Progenitor cell of endocrine pancreas (in vitro differentiated cells): Measurements from ENCODE around the gene ANKRD23. TPM values are rescaled to one million over a fixed set of nuclear protein-coding genes. Genes with fewer than 3 reads are reported as not detected.

Experiments used
- DNase-seq: peaks from one replicate; pipeline ENCODE4 v3.0.0; 2021; ENCODE audit warnings: low spot score; ENCODE audit not compliant: unreplicated experiment
- H3K27ac Mint-ChIP-seq: 2 replicates; pipeline ENCODE4 v1.8.0; 2021; ENCODE audit warnings: mild to moderate bottlenecking, moderate library complexity, mixed read lengths
- H3K27me3 Mint-ChIP-seq: 2 replicates; pipeline ENCODE4 v1.8.0; 2021; ENCODE audit warnings: mixed read lengths
- H3K36me3 Mint-ChIP-seq: 2 replicates; pipeline ENCODE4 v1.8.0; 2022; ENCODE audit warnings: mixed read lengths; ENCODE audit not compliant: insufficient read depth
- H3K4me1 Mint-ChIP-seq: 2 replicates; pipeline ENCODE4 v1.8.0; 2021; ENCODE audit warnings: low read depth, mixed read lengths
- H3K4me3 Mint-ChIP-seq: 2 replicates; pipeline ENCODE4 v1.8.0; 2021; ENCODE audit warnings: low read depth, mild to moderate bottlenecking, moderate library complexity, mixed read lengths
- H3K9me3 Mint-ChIP-seq: 2 replicates; pipeline ENCODE4 v1.8.0; 2021; ENCODE audit warnings: low read depth, mixed read lengths
- total RNA-seq: library from RNA; stranded (reverse); gene quantifications from 2 replicates; pipeline ENCODE4 v1.2.1, GENCODE V29; 2021
- TF ChIP-seq, protein P1 (sequence below): fragments of 200-600 bp; sonication (generic); IDR thresholded peaks from one replicate; pipeline ENCODE4 v1.5.0; 2021; ENCODE audit warnings: antibody characterized with exemption, mild to moderate bottlenecking; ENCODE audit not compliant: unreplicated experiment

Gene ANKRD23
- total RNA-seq, 1 donor from 2014 or later = 8.3 TPM

DNA sequence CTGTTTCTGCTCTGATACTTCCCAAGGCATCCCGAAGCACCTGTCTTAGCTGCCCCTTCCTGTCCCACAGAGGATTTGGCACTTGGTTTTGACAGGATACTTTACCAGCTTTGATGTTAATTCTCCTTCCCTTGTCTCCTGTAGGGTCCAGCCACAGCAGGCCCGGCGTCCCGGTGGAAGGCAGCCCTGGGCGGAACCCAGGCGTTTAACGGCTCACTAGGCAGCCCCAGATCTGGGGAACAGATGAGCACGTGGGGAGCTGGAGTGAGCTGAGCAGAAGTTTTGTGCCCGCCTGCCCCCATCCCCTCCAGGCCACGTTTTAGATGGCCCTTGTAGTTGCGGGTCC, 11.4 kb downstream of the ANKRD23 start:
- peaks cover 25% of the 10 kb centered on the region for H3K36me3 Mint-ChIP-seq
- peak overlapping the region; percentile 99 for H3K27ac Mint-ChIP-seq
- TF ChIP-seq, protein P1, sequence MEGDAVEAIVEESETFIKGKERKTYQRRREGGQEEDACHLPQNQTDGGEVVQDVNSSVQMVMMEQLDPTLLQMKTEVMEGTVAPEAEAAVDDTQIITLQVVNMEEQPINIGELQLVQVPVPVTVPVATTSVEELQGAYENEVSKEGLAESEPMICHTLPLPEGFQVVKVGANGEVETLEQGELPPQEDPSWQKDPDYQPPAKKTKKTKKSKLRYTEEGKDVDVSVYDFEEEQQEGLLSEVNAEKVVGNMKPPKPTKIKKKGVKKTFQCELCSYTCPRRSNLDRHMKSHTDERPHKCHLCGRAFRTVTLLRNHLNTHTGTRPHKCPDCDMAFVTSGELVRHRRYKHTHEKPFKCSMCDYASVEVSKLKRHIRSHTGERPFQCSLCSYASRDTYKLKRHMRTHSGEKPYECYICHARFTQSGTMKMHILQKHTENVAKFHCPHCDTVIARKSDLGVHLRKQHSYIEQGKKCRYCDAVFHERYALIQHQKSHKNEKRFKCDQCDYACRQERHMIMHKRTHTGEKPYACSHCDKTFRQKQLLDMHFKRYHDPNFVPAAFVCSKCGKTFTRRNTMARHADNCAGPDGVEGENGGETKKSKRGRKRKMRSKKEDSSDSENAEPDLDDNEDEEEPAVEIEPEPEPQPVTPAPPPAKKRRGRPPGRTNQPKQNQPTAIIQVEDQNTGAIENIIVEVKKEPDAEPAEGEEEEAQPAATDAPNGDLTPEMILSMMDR = no peak
- no peak overlapping the region for H3K4me3 Mint-ChIP-seq
- peaks cover 25% of the 10 kb centered on the region for H3K4me1 Mint-ChIP-seq
- H3K9me3 Mint-ChIP-seq = no peaks in the 10 kb centered on the region
- no peak for DNase-seq
- no peaks in the 10 kb centered on the region for H3K27me3 Mint-ChIP-seq

DNA sequence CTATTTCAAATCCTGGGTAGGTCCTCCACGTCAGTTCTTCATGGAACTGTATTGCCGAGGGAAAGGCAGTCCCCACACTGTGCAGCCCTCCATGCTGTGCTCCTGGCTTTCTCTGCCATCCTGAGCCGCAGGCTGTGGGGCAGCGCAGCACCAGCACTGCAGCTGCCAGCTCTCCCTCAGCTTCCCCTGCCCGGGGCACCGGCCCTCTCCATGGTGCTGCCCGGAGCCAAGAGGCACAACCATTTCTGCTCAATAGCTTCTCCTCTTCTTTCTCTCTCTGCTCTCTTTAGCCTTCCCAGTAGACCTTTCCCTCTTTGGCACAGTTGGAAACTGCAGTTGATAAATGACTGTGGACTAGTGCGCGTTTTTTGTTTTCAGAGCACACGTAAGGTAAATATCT, 12.1 kb downstream of the ANKRD23 start:
- TF ChIP-seq, protein P1 = no peak
- Mint-ChIP-seq H3K27me3 (no peaks in the 10 kb centered on the region), H3K4me1 (peaks cover 25% of the 10 kb centered on the region), H3K36me3 (peaks cover 25% of the 10 kb centered on the region), H3K27ac (peak overlapping the region; percentile 87), H3K4me3 (no peak overlapping the region), H3K9me3 (no peaks in the 10 kb centered on the region)
- peak; percentile 35 for DNase-seq

DNA sequence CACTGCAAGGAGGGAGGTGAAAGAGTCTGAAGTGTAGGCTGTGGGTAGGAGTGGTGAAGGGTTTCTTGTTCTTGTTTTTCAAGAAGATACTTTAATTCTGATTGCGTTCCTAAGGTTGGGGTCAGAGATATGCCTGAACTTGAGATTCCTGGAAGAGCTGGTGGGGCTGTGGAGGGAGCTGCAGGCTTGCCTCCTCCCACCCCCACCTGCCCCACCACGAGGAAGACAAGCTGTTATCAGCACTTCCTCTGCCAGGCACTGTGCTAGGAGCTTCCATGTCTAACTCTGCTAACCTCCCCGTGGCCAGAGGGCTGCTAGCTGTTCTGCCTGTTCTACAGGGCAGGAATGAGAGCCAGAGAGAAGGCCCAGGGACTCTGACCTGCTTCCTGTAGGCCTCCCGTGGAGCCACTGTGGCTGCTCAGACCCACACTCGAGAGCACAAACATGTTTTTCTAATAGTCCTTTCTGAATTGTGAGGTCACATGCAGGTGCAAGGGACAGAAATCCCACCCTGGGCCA, 13.7 kb downstream of the ANKRD23 start:
- no peak overlapping the region for H3K27ac Mint-ChIP-seq
- H3K36me3 Mint-ChIP-seq = peaks cover 24% of the 10 kb centered on the region
- H3K4me1 Mint-ChIP-seq = peaks cover 25% of the 10 kb centered on the region
- no peak for DNase-seq
- no peaks in the 10 kb centered on the region for H3K27me3 Mint-ChIP-seq
- TF ChIP-seq, protein P1 = no peak
- H3K9me3 Mint-ChIP-seq = no peaks in the 10 kb centered on the region
- H3K4me3 Mint-ChIP-seq = no peak overlapping the region

DNA sequence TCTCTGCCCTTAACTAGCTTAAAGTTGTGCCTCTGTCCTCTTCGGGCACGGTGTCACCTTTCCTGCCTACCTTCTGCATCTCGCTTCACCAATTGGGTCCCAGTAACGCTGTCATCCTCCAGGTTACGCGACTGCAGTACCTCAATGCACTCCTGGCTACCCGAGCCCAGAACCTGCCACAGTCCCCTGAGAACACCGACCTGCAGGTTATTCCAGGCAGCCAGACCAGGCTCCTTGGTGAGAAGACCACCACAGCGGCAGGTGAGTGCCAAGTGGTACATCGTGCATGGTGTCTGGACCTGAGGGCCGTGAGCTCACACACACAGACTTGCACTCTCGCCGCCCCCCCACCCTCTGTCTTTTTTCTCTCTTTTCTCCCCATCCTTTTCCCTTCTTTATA, 14.9 kb downstream of the ANKRD23 start:
- Mint-ChIP-seq H3K4me1 (peaks cover 30% of the 10 kb centered on the region), H3K27ac (no peak overlapping the region), H3K9me3 (no peaks in the 10 kb centered on the region), H3K27me3 (no peaks in the 10 kb centered on the region), H3K36me3 (peaks cover 24% of the 10 kb centered on the region), H3K4me3 (no peak overlapping the region)
- TF ChIP-seq, protein P1 = no peak
- DNase-seq = no peak

DNA sequence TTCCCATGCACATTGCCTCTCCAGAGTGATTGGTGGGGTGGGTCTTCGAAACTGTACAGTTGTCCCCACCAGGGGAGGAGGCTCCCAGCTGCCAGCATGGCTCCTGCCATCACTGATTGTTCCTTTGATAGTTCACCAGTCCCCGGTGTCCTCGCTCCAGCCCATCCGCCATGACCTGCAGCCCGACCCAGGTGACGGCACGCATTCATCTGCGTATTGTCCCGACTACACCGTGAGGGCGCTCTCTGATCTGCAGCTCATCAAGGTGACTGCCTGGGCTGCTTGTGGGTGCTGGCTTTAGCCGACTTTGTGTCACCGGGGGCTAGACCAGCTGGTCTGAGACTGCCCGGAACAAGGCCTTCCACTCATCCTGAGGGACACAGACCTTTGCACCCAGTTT, 15.4 kb downstream of the ANKRD23 start:
- Mint-ChIP-seq H3K4me1 (peaks cover 29% of the 10 kb centered on the region), H3K36me3 (peaks cover 24% of the 10 kb centered on the region), H3K4me3 (no peak overlapping the region), H3K9me3 (no peaks in the 10 kb centered on the region), H3K27me3 (no peaks in the 10 kb centered on the region), H3K27ac (no peak overlapping the region)
- DNase-seq = no peak
- TF ChIP-seq, protein P1 = no peak
